Aortic smooth muscle cell (primary cell): ENCODE data around the gene APOBEC3C. TPM values are rescaled to one million over a fixed set of nuclear protein-coding genes. Genes with fewer than 3 reads are reported as not detected.

ENCODE experiments used
- total RNA-seq: library from RNA; depleted of rRNA; stranded (reverse); fragments of >200 nt; gene quantifications from 2 replicates; pipeline ENCODE4 v1.2.3, GENCODE V29; 2014

APOBEC3C gene
- total RNA-seq = 8.3 and 12.8 TPM in 2 replicates

GRCh38 chr22:39013942-39014722 is at the start of gene APOBEC3C:
TSS of gene APOBEC3C (plus strand) at chr22:39014257. CDS start at chr22:39014363, 106 bp downstream.

GRCh38 chr22:38981992-38982927 is 31.8 kb upstream of the APOBEC3C start, which contains the start of gene APOBEC3B:
TSS of gene APOBEC3B (plus strand) at chr22:38982347. CDS start at chr22:38982454, 107 bp downstream.

GRCh38 chr22:39040538-39041296 is 26.7 kb downstream of the APOBEC3C start, which contains the start of gene APOBEC3F:
TSS of gene APOBEC3F (plus strand) at chr22:39040864. CDS start at chr22:39040961, 97 bp downstream.

Other genes starting within 250 kb of the APOBEC3C start
- gene DNAL4, start 220.1 kb upstream of the APOBEC3C start, total RNA-seq = 14.9 and 15.4 TPM in 2 replicates
- 0.79 and 1.1 TPM in 2 replicates for gene NPTXR, start 170.2 kb upstream of the APOBEC3C start, total RNA-seq
- gene CBX6, start 142.0 kb upstream of the APOBEC3C start, total RNA-seq = 57.9 and 60.9 TPM in 2 replicates
- not detected in 2 replicates for gene APOBEC3A, start 56.6 kb upstream of the APOBEC3C start, total RNA-seq
- gene APOBEC3B, start 31.9 kb upstream of the APOBEC3C start, total RNA-seq = 5.0 and 5.2 TPM in 2 replicates
- 1.2 and 1.9 TPM in 2 replicates for gene APOBEC3D, start 6.9 kb downstream of the APOBEC3C start, total RNA-seq
- 8.6 and 8.7 TPM in 2 replicates for gene APOBEC3F, start 26.6 kb downstream of the APOBEC3C start, total RNA-seq
- gene APOBEC3G, start 63.0 kb downstream of the APOBEC3C start, total RNA-seq = 10.4 and 11.0 TPM in 2 replicates
- gene APOBEC3H, start 83.0 kb downstream of the APOBEC3C start, total RNA-seq = 0.62 and 1.2 TPM in 2 replicates
- 6.2 and 8.2 TPM in 2 replicates for gene CBX7, start 138.4 kb downstream of the APOBEC3C start, total RNA-seq
- 1.1 and 1.3 TPM in 2 replicates for gene PDGFB, start 230.7 kb downstream of the APOBEC3C start, total RNA-seq